HepG2 (cell line): ENCODE results near the gene RRP9. TPM values are rescaled to one million over a fixed set of nuclear protein-coding genes. Genes with fewer than 3 reads are reported as not detected.

Source experiments
- ATAC-seq: fragments of 200-7000 bp; cut with Tn5 transposase; 3 replicates; pipeline ENCODE4 v1.9.1; 2020; ENCODE audit warnings: mild to moderate bottlenecking, moderate library complexity
- BruUV-seq: library from RNA; stranded (reverse); fragments of 400-500 nt; replicated peaks from 2 replicates; lab custom pipeline; 2021; lab: Mats Ljungman, UMichigan
- CTCF ChIA-PET: fragments of 300-600 bp; formaldehyde crosslinking; extraction: SDS; loops from one replicate; lab custom pipeline; 2021; ENCODE audit warnings: low total read pairs, inconsistent platforms, low intra/inter-chr PET ratio; lab: Yijun Ruan, JAX
- POLR2A ChIA-PET: fragments of 350-600 bp; sonication (Branson Sonifier 250); formaldehyde crosslinking; loops from one replicate; lab custom pipeline; 2020; ENCODE audit warnings: antibody characterized with exemption, inconsistent platforms; lab: Yijun Ruan, JAX
- DNase-seq: peaks from one replicate; pipeline ENCODE4 v3.0.0-alpha.2; 2015; ENCODE audit warnings: low spot score
- FAIRE-seq: peaks from 3 replicates; lab custom pipeline; 2011; peaks lifted over from hg19 to GRCh38; lab: Jason Lieb, UNC
- H2AFZ ChIP-seq: one replicate; pipeline ENCODE4 v1.6.1; 2011; ENCODE audit warnings: low read length, inconsistent platforms
- H3K27ac ChIP-seq: fragments of 300-600 bp; 3 replicates; pipeline ENCODE4 v1.8.0; 2011; ENCODE audit warnings: mixed run types, mild to moderate bottlenecking, mixed read lengths, low read length, inconsistent platforms; ENCODE audit not compliant: insufficient read depth; ENCODE audit errors: extremely low read length
- H3K27me3 ChIP-seq, 2 experiments: fragments of 200-600 bp in 1 of 2; 2 replicates in 1 of 2; 3 replicates in 1 of 2; pipeline versions ENCODE4 v1.6.0 to v1.8.0; 2011; ENCODE audit warnings: low read length in 2 of 2, mild to moderate bottlenecking in 2 of 2, moderate library complexity in 2 of 2, inconsistent platforms in 1 of 2; ENCODE audit not compliant: insufficient read depth in 2 of 2, control insufficient read depth in 1 of 2
- H3K36me3 ChIP-seq, 2 experiments: fragments of 200-600 bp in 1 of 2; replicated peaks in 1 of 2; 2 replicates in 1 of 2; 3 replicates in 1 of 2; pipeline versions ENCODE4 v1.5.1 to v1.8.0; 2011; ENCODE audit warnings: low read length in 2 of 2, inconsistent platforms in 1 of 2; ENCODE audit not compliant: insufficient read depth in 2 of 2, control insufficient read depth in 1 of 2
- H3K4me1 ChIP-seq: 2 replicates; pipeline ENCODE4 v1.5.1; 2012; ENCODE audit warnings: low read length, inconsistent platforms; ENCODE audit not compliant: insufficient read depth
- H3K4me2 ChIP-seq: 2 replicates; pipeline ENCODE4 v1.6.0; 2011; ENCODE audit warnings: low read depth, low read length, inconsistent platforms
- H3K4me3 ChIP-seq, 3 experiments: fragments of 200-600 bp in 1 of 3; sonication (generic), shearing (Covaris generic) in 1 of 3; replicated peaks in 1 of 3; 2 replicates each; pipeline ENCODE4 v1.5.1; 2011 to 2016; ENCODE audit warnings: low read length in 3 of 3, inconsistent platforms in 2 of 3, low read depth in 2 of 3, mild to moderate bottlenecking in 2 of 3, control low read depth in 1 of 3, mixed read lengths in 1 of 3; ENCODE audit not compliant: insufficient read depth in 1 of 3
- H3K79me2 ChIP-seq: one replicate; pipeline ENCODE4 v1.6.1; 2011; ENCODE audit warnings: low read length, inconsistent platforms; ENCODE audit not compliant: insufficient read depth
- H3K9ac ChIP-seq: 2 replicates; pipeline ENCODE4 v1.6.0; 2011; ENCODE audit warnings: mild to moderate bottlenecking, low read depth, low read length, inconsistent platforms; ENCODE audit not compliant: insufficient read depth
- H3K9me3 ChIP-seq: 2 replicates; pipeline ENCODE4 v1.5.1; 2012; ENCODE audit warnings: mild to moderate bottlenecking, low read length
- H4K20me1 ChIP-seq: 2 replicates; pipeline ENCODE4 v1.6.0; 2011; ENCODE audit warnings: inconsistent platforms, mild to moderate bottlenecking, low read length, moderate library complexity; ENCODE audit not compliant: insufficient read depth
- CHD4 ChIP-seq: fragments of 200-600 bp; sonication (generic); IDR thresholded peaks from 2 replicates; pipeline ENCODE4 v1.7.0; 2017; ENCODE audit warnings: mild to moderate bottlenecking, low read length, borderline replicate concordance
- HMG20B ChIP-seq: conservative IDR thresholded peaks from 2 replicates; pipeline ENCODE4 v1.6.1; 2016; ENCODE audit warnings: missing genetic modification reagents, missing compliant biosample characterization
- HNF1B ChIP-seq: sonication (generic); formaldehyde crosslinking; IDR thresholded peaks from 2 replicates; pipeline ENCODE4 v1.5.1; 2020; ENCODE audit warnings: mild to moderate bottlenecking, moderate library complexity, missing genetic modification reagents
- HNRNPH1 ChIP-seq: fragments of 200-400 bp; formaldehyde crosslinking; optimal IDR thresholded peaks from 2 replicates; pipeline ENCODE3; 2017; ENCODE audit warnings: mild to moderate bottlenecking, low read depth, low read length
- KIAA2018 ChIP-seq: sonication (generic); formaldehyde crosslinking; IDR thresholded peaks from 2 replicates; pipeline ENCODE4 v1.5.0; 2020; ENCODE audit warnings: mild to moderate bottlenecking, missing genetic modification reagents, borderline replicate concordance
- MTA3 ChIP-seq: sonication (generic); formaldehyde crosslinking; IDR thresholded peaks from 2 replicates; pipeline ENCODE4 v1.4.0; 2020; ENCODE audit warnings: missing genetic modification reagents
- SALL2 ChIP-seq: sonication (generic); formaldehyde crosslinking; IDR thresholded peaks from 2 replicates; pipeline ENCODE4 v1.8.1; 2023; ENCODE audit warnings: mild to moderate bottlenecking, missing genetic modification reagents, inconsistent platforms
- SP4 ChIP-seq: sonication (generic); formaldehyde crosslinking; IDR thresholded peaks from 2 replicates; pipeline ENCODE4 v1.8.1; 2023; ENCODE audit warnings: mild to moderate bottlenecking, missing genetic modification reagents
- YY1 ChIP-seq: IDR thresholded peaks from 2 replicates; pipeline ENCODE4 v1.6.1; 2011; ENCODE audit warnings: low read length, low read depth, moderate library complexity, mild to moderate bottlenecking; ENCODE audit not compliant: insufficient read depth, insufficient replicate concordance
- ZBTB7A ChIP-seq: sonication (generic); formaldehyde crosslinking; IDR thresholded peaks from 2 replicates; pipeline ENCODE4 v1.8.0; 2022; ENCODE audit warnings: mild to moderate bottlenecking, missing genetic modification reagents
- ZNF619 ChIP-seq: sonication (generic); formaldehyde crosslinking; IDR thresholded peaks from 2 replicates; pipeline ENCODE4 v1.4.0; 2020; ENCODE audit warnings: mild to moderate bottlenecking, missing genetic modification reagents
- WGBS: methylation state at CpG from one replicate; pipeline ENCODE4 v1.1.6; 2017; ENCODE audit warnings: low lambda C conversion rate; 5-methylcytosine and 5-hydroxymethylcytosine counted together
- in situ Hi-C: cut with HindIII; loops from 2 replicates; pipeline ENCODE4 v1.10.0; 2017; ENCODE audit warnings: low pct_unique_long_range_greater_than_20kb; ENCODE audit not compliant: extremely low pct_ligation_motif_present
- intact Hi-C: fragments of 100-400 bp; cut with micrococcal nuclease; formaldehyde crosslinking; loops from one replicate; pipeline ENCODE4 v1.10.0; 2022; ENCODE audit not compliant: unreplicated experiment
- polyA plus RNA-seq, 8 experiments: library from polyadenylated mRNA; depleted of rRNA in 3 of 8; stranded (reverse) in 7 of 8; unstranded in 1 of 8; fragments of >200 nt; fragmentation: Illumina TruSeq in 4 of 8; extraction: Trizol in 4 of 8; gene quantifications; 2 replicates each; pipeline versions ENCODE4 v1.2.1 to v1.2.3, GENCODE V29; 2011 to 2016; ENCODE audit warnings: low read depth in 4 of 8, missing spikeins in 1 of 8, mixed read lengths in 1 of 8; ENCODE audit not compliant: insufficient read depth in 1 of 8
- total RNA-seq, 5 experiments: library from RNA; depleted of rRNA; stranded (reverse); fragments of >200 nt; fragmentation: Illumina TruSeq; extraction: Trizol; gene quantifications; 2 replicates each; pipeline ENCODE4 v1.2.3, GENCODE V29; 2016; ENCODE audit warnings: low read depth in 1 of 5
- TF ChIP-seq, protein P1 (sequence below): IDR thresholded peaks from 2 replicates; pipeline ENCODE4 v1.6.1; 2012; ENCODE audit warnings: low read depth, low read length, improper control_type of control experiment
- TF ChIP-seq, protein P2 (sequence below): IDR thresholded peaks from 2 replicates; pipeline ENCODE4 v1.6.1; 2018; ENCODE audit warnings: missing genetic modification reagents, mild to moderate bottlenecking, missing compliant biosample characterization

RRP9 gene
- total and polyA plus RNA-seq, 2 of the 13 experiments (the other 11 are each of a cell fraction or from before 2014, with no cell fraction given) = 14.8 to 44.0 TPM

GRCh38 chr3:51894939-51895338 lies 46.8 kb downstream of the RRP9 start:
- no peak for DNase-seq
- Histone ChIP-seq H3K4me2 (no peak overlapping the region), H3K27ac (no peak overlapping the region), H3K36me3 (no peaks in the 10 kb centered on the region), H3K9me3 (no peaks in the 10 kb centered on the region), H3K4me3 (no peak overlapping the region), H3K79me2 (no peaks in the 10 kb centered on the region), H3K9ac (no peak overlapping the region), H3K27me3 (peaks cover 0 to 22% of the 10 kb centered on the region in 2 experiments; a peak in 2 of 5 replicates), H4K20me1 (no peaks in the 10 kb centered on the region), H3K4me1 (no peaks in the 10 kb centered on the region), H2AFZ (no peak overlapping the region)
- intact Hi-C loops (no loop called here), in situ Hi-C loops (no loop called here)
- FAIRE-seq = no peak
- WGBS = 36% methylated on average over 3 of the region's 16 CpGs
- CTCF ChIA-PET = no interaction called here
- no peak for ATAC-seq
- no TSS peak for BruUV-seq
- POLR2A ChIA-PET = no interaction called here
- TF ChIP-seq KIAA2018 (no peak), CHD4 (no peak), YY1 (no peak), SALL2 (CRISPR knock-in tag) (no peak), ZBTB7A (CRISPR knock-in tag) (no peak), HNF1B (CRISPR knock-in tag) (no peak), HMG20B (CRISPR knock-in tag) (no peak), HNRNPH1 (no peak), MTA3 (CRISPR knock-in tag) (no peak), SP4 (CRISPR knock-in tag) (no peak), ZNF619 (CRISPR knock-in tag) (no peak)
- TF ChIP-seq, protein P1, sequence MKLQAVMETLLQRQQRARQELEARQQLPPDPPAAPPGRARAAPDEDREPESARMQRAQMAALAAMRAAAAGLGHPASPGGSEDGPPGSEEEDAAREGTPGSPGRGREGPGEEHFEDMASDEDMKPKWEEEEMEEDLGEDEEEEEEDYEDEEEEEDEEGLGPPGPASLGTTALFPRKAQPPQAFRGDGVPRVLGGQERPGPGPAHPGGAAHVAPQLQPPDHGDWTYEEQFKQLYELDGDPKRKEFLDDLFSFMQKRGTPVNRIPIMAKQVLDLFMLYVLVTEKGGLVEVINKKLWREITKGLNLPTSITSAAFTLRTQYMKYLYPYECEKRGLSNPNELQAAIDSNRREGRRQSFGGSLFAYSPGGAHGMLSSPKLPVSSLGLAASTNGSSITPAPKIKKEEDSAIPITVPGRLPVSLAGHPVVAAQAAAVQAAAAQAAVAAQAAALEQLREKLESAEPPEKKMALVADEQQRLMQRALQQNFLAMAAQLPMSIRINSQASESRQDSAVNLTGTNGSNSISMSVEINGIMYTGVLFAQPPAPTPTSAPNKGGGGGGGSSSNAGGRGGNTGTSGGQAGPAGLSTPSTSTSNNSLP = no peak
- TF ChIP-seq, protein P2, sequence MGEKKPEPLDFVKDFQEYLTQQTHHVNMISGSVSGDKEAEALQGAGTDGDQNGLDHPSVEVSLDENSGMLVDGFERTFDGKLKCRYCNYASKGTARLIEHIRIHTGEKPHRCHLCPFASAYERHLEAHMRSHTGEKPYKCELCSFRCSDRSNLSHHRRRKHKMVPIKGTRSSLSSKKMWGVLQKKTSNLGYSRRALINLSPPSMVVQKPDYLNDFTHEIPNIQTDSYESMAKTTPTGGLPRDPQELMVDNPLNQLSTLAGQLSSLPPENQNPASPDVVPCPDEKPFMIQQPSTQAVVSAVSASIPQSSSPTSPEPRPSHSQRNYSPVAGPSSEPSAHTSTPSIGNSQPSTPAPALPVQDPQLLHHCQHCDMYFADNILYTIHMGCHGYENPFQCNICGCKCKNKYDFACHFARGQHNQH (CRISPR knock-in tag) = no peak
